DND-41 (cell line): Measurements from ENCODE around the gene GNG4.

ENCODE experiments used
- EZH2 ChIP-seq: IDR thresholded peaks from 3 replicates; pipeline ENCODE4 v1.6.1; 2012; ENCODE audit warnings: borderline replicate concordance, low read depth, mild to moderate bottlenecking, moderate library complexity, low read length, inconsistent platforms; ENCODE audit not compliant: severe bottlenecking
- TF ChIP-seq, protein P1 (sequence below): IDR thresholded peaks from 2 replicates; pipeline ENCODE4 v1.5.1; 2012; ENCODE audit warnings: borderline replicate concordance, low read length, moderate library complexity, mild to moderate bottlenecking; ENCODE audit not compliant: poor library complexity, severe bottlenecking; ENCODE audit errors: extremely low read depth

DNA sequence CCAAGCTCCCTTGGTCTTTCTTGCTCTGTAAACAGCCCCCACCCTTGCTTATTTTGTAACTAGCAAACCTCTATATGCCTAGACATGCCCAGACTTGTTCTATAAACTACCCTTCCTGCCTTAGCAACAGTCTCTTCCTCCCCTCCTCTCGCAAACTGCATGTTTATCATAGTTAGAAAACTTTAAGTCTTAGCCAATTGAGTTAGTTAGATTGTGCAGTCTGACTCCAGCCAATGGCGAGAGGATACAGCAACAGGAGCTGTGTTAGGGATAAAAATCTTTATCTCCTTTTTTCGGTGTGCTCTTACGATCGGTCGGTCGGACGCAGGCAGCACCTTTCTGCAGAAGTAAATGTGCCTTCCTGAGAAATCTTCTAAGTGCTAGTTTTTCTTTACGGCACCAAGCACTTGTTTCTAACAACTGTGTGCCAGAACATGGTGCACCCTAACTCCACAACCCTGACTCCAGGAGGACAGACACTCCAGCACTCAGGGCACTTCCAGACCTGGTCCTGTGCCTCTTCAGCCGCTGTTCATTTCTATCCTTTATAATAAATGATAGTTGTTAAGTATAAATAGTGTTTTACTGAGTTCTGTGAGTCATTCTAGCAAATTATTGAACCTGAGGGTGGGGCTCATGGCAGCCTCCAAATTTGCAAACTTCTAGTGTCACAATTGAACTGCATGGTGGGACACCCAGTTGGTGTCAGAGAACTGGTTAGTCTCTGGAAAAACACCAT is 25.7 kb upstream of the GNG4 start:
- TF ChIP-seq, protein P1, sequence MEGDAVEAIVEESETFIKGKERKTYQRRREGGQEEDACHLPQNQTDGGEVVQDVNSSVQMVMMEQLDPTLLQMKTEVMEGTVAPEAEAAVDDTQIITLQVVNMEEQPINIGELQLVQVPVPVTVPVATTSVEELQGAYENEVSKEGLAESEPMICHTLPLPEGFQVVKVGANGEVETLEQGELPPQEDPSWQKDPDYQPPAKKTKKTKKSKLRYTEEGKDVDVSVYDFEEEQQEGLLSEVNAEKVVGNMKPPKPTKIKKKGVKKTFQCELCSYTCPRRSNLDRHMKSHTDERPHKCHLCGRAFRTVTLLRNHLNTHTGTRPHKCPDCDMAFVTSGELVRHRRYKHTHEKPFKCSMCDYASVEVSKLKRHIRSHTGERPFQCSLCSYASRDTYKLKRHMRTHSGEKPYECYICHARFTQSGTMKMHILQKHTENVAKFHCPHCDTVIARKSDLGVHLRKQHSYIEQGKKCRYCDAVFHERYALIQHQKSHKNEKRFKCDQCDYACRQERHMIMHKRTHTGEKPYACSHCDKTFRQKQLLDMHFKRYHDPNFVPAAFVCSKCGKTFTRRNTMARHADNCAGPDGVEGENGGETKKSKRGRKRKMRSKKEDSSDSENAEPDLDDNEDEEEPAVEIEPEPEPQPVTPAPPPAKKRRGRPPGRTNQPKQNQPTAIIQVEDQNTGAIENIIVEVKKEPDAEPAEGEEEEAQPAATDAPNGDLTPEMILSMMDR = no peak
- no peak for TF ChIP-seq EZH2
